ENCODE results near the gene PLXNA4. TPM values are rescaled to one million over a fixed set of nuclear protein-coding genes. Genes with fewer than 3 reads are reported as not detected.

The PLXNA4 gene
- total and polyA plus RNA-seq, 2 donors (not counting 1 experiment from before 2014, with no cell fraction given): not detected

GRCh38 chr7:132373041-132373440, 203.2 kb downstream of the PLXNA4 start:
- no peaks in the 10 kb centered on the region for H3K36me3 ChIP-seq (replicated peaks in 1 of 2; ENCODE audit: control extremely low read depth in 1 of 2, control insufficient read depth in 1 of 2, extremely low read depth in 1 of 2, insufficient read depth in 2 of 2, low read length in 1 of 2)
- no peaks in the 10 kb centered on the region for H3K27me3 ChIP-seq (replicated peaks in 1 of 4; ENCODE audit: control extremely low read depth in 1 of 4, control insufficient read depth in 3 of 4, insufficient read depth in 4 of 4, low read length in 3 of 4)
- Mint-ChIP-seq H3K4me3 (no peak overlapping the region), H3K27ac (no peak overlapping the region), H3K4me1 (no peaks in the 10 kb centered on the region), H3K9me3 (ENCODE audit: insufficient read depth) (no peaks in the 10 kb centered on the region), H3K27me3 (peaks cover 4% of the 10 kb centered on the region)
- TF ChIP-seq CTCF (IDR thresholded peaks at IDR 0.05): no peak
- no peak for TF ChIP-seq EZH2 (IDR thresholded peaks at IDR 0.05; ENCODE audit: borderline replicate concordance, insufficient read depth, low read depth, low read length, poor library complexity, severe bottlenecking)
- ATAC-seq (ENCODE audit: low read depth): no peak
- no peak overlapping the region for H3K4me3 ChIP-seq (ENCODE audit: control extremely low read depth in 1 of 5, extremely low read depth in 1 of 5, insufficient read depth in 1 of 5, low read depth in 2 of 5, low read length in 4 of 5)
- 92% methylated on average over 1 of the region's 3 CpGs for WGBS (ENCODE audit: insufficient coverage)
- no peak overlapping the region for H3K4me2 ChIP-seq (replicated peaks; ENCODE audit: low read depth, low read length, poor library complexity, severe bottlenecking)
- intact Hi-C loops (cut with micrococcal nuclease): no loop called here
- H4K20me1 ChIP-seq (ENCODE audit: control insufficient read depth, insufficient read depth, low read length, poor library complexity, severe bottlenecking): no peaks in the 10 kb centered on the region
- H3K79me2 ChIP-seq (ENCODE audit: control insufficient read depth, insufficient read depth, low read length): no peaks in the 10 kb centered on the region
- DNase-seq: no peak
- peaks cover 0 to 3% (median 0%) of the 10 kb centered on the region in 3 donors for H3K9me3 ChIP-seq (ENCODE audit: control extremely low read depth in 1 of 3, control insufficient read depth in 2 of 3, insufficient read depth in 1 of 3, low read length in 2 of 3)
- no peak overlapping the region for H3K27ac ChIP-seq (ENCODE audit: low read length in 2 of 2)
- POLR2A ChIA-PET: no interaction called here
- no peak overlapping the region for H3K9ac ChIP-seq (ENCODE audit: low read length)
- CTCF ChIA-PET: no interaction called here
- H3K4me1 ChIP-seq (ENCODE audit: control insufficient read depth in 2 of 2, insufficient read depth in 2 of 2, low read length in 2 of 2): no peaks in the 10 kb centered on the region
- H2AFZ ChIP-seq (ENCODE audit: insufficient read depth, low read depth, low read length, poor library complexity, severe bottlenecking): no peak overlapping the region

GRCh38 chr7:132371948-132372347, 204.3 kb downstream of the PLXNA4 start:
- H3K9me3 ChIP-seq (ENCODE audit: control extremely low read depth in 1 of 3, control insufficient read depth in 2 of 3, insufficient read depth in 1 of 3, low read length in 2 of 3): peaks cover 0 to 3% (median 0%) of the 10 kb centered on the region in 3 donors

More at GRCh38 chr7:132371948-132372347, 204.3 kb downstream of the PLXNA4 start:
- TF ChIP-seq CTCF (IDR thresholded peaks at IDR 0.05) (no peak), EZH2 (IDR thresholded peaks at IDR 0.05; ENCODE audit: borderline replicate concordance, insufficient read depth, low read depth, low read length, poor library complexity, severe bottlenecking) (no peak)
- H3K4me3 ChIP-seq (ENCODE audit: control extremely low read depth in 1 of 5, extremely low read depth in 1 of 5, insufficient read depth in 1 of 5, low read depth in 2 of 5, low read length in 4 of 5): no peak overlapping the region
- Mint-ChIP-seq H3K9me3 (ENCODE audit: insufficient read depth) (no peaks in the 10 kb centered on the region), H3K4me3 (no peak overlapping the region), H3K4me1 (no peaks in the 10 kb centered on the region), H3K27ac (no peak overlapping the region), H3K27me3 (peaks cover 10% of the 10 kb centered on the region)
- no peak overlapping the region for H3K27ac ChIP-seq (ENCODE audit: low read length in 2 of 2)
- no peak overlapping the region for H3K9ac ChIP-seq (ENCODE audit: low read length)
- ChIA-PET CTCF (no interaction called here), POLR2A (no interaction called here)
- intact Hi-C loops (cut with micrococcal nuclease): no loop called here
- no peak overlapping the region for H3K4me2 ChIP-seq (replicated peaks; ENCODE audit: low read depth, low read length, poor library complexity, severe bottlenecking)
- WGBS (ENCODE audit: insufficient coverage): 63% methylated on average over 2 of the region's 3 CpGs
- no peaks in the 10 kb centered on the region for H3K79me2 ChIP-seq (ENCODE audit: control insufficient read depth, insufficient read depth, low read length)
- H3K4me1 ChIP-seq (ENCODE audit: control insufficient read depth in 2 of 2, insufficient read depth in 2 of 2, low read length in 2 of 2): no peaks in the 10 kb centered on the region
- H2AFZ ChIP-seq (ENCODE audit: insufficient read depth, low read depth, low read length, poor library complexity, severe bottlenecking): no peak overlapping the region
- no peaks in the 10 kb centered on the region for H4K20me1 ChIP-seq (ENCODE audit: control insufficient read depth, insufficient read depth, low read length, poor library complexity, severe bottlenecking)
- H3K27me3 ChIP-seq (replicated peaks in 1 of 4; ENCODE audit: control extremely low read depth in 1 of 4, control insufficient read depth in 3 of 4, insufficient read depth in 4 of 4, low read length in 3 of 4): no peaks in the 10 kb centered on the region
- no peak for DNase-seq
- no peak for ATAC-seq (ENCODE audit: low read depth)
- H3K36me3 ChIP-seq (replicated peaks in 1 of 2; ENCODE audit: control extremely low read depth in 1 of 2, control insufficient read depth in 1 of 2, extremely low read depth in 1 of 2, insufficient read depth in 2 of 2, low read length in 1 of 2): no peaks in the 10 kb centered on the region

Data from B cell (primary cell).